PFSK-1 (cell line): Measurements from ENCODE around the gene CTXN1.

ENCODE experiments used
- FOXP2 ChIP-seq: optimal IDR thresholded peaks from 2 replicates; pipeline ENCODE3; 2011; ENCODE audit warnings: borderline replicate concordance, control low read depth, inconsistent platforms; ENCODE audit not compliant: insufficient read depth; ENCODE audit errors: extremely low read length, extremely low read depth
- POLR2AphosphoS5 ChIP-seq: IDR thresholded peaks from 2 replicates; pipeline ENCODE4 v1.6.1; 2012; ENCODE audit warnings: low read depth, mild to moderate bottlenecking, control low read depth, low read length, moderate library complexity
- REST ChIP-seq, 2 experiments: IDR thresholded peaks; 2 replicates each; pipeline versions ENCODE4 v1.6.1 to v1.8.0; 2011 to 2012; ENCODE audit warnings: low read depth in 2 of 2, low read length in 2 of 2, control low read depth in 1 of 2, inconsistent platforms in 1 of 2, mild to moderate bottlenecking in 1 of 2, moderate library complexity in 1 of 2; ENCODE audit not compliant: insufficient read depth in 1 of 2
- SIN3A ChIP-seq: IDR thresholded peaks from 2 replicates; pipeline ENCODE4 v1.6.1; 2012; ENCODE audit warnings: mild to moderate bottlenecking, low read length, moderate library complexity, borderline replicate concordance; ENCODE audit not compliant: insufficient read depth
- TAF1 ChIP-seq: IDR thresholded peaks from 2 replicates; pipeline ENCODE4 v1.6.1; 2012; ENCODE audit warnings: low read length, control low read depth, borderline replicate concordance; ENCODE audit not compliant: insufficient read depth

The CTXN1 gene

GRCh38 chr19:7877249-7877836 is 48.6 kb downstream of the CTXN1 start:
- TF ChIP-seq SIN3A = no peak

GRCh38 chr19:7874897-7875273 is 51.0 kb downstream of the CTXN1 start:
- no peak for TF ChIP-seq TAF1
- TF ChIP-seq FOXP2 = no peak
- TF ChIP-seq REST (IDR thresholded peaks at IDR 0.05; ENCODE audit: insufficient read depth in 1 of 2, low read depth in 2 of 2, low read length in 2 of 2) = no peak
- TF ChIP-seq POLR2AphosphoS5 = no peak
- TF ChIP-seq SIN3A = no peak
